Lung (tissue), 12 donors: ENCODE results near the gene C19orf33. TPM values are rescaled to one million over a fixed set of nuclear protein-coding genes. Genes with fewer than 3 reads are reported as not detected.

Experiments used
- ATAC-seq: fragments of 200-7000 bp; cut with Tn5 transposase; one replicate; pipeline ENCODE4 v1.9.1; 2020; ENCODE audit warnings: moderate number of reproducible peaks; ENCODE audit not compliant: insufficient read depth, low FRiP score
- DNase-seq, 3 donors: peaks; one replicate each; pipeline ENCODE4 v3.0.0-alpha.2; 2013 to 2017
- H3K27ac ChIP-seq, 2 donors: one replicate each; pipeline ENCODE4 v1.5.1; 2013; ENCODE audit warnings: mild to moderate bottlenecking in 2 of 2, moderate library complexity in 2 of 2, control low read depth in 1 of 2, inconsistent platforms in 1 of 2, low read depth in 1 of 2, low read length in 1 of 2
- H3K27me3 ChIP-seq, 3 donors: one replicate each; pipeline ENCODE4 v1.5.1; 2013; ENCODE audit warnings: low read length in 2 of 3; ENCODE audit not compliant: control insufficient read depth in 3 of 3, insufficient read depth in 3 of 3
- H3K36me3 ChIP-seq, 4 donors: one replicate each; pipeline ENCODE4 v1.5.1; 2013; ENCODE audit warnings: low read length in 4 of 4, mild to moderate bottlenecking in 1 of 4, moderate library complexity in 1 of 4; ENCODE audit not compliant: control insufficient read depth in 4 of 4, insufficient read depth in 4 of 4
- H3K4me1 ChIP-seq, 5 donors: one replicate each; pipeline ENCODE4 v1.5.1; 2013; ENCODE audit warnings: low read length in 5 of 5, mild to moderate bottlenecking in 2 of 5, moderate library complexity in 1 of 5; ENCODE audit not compliant: control insufficient read depth in 5 of 5, insufficient read depth in 5 of 5
- H3K4me3 ChIP-seq: one replicate; pipeline ENCODE4 v1.5.1; 2013; ENCODE audit warnings: mild to moderate bottlenecking, control low read depth, moderate library complexity
- H3K9ac ChIP-seq, 2 donors: one replicate each; pipeline ENCODE4 v1.5.1; 2013; ENCODE audit warnings: low read length in 2 of 2, control low read depth in 1 of 2; ENCODE audit not compliant: insufficient read depth in 1 of 2
- H3K9me3 ChIP-seq, 4 donors: one replicate each; pipeline ENCODE4 v1.5.1; 2013; ENCODE audit warnings: low read length in 3 of 4, mild to moderate bottlenecking in 1 of 4, moderate library complexity in 1 of 4; ENCODE audit not compliant: control insufficient read depth in 4 of 4, insufficient read depth in 3 of 4
- WGBS, 2 donors: extraction: QIAGEN DNeasy Blood & Tissue Kit; methylation state at CpG; one replicate each; pipeline ENCODE4 v1.1.7; 2013; 5-methylcytosine and 5-hydroxymethylcytosine counted together
- polyA plus RNA-seq, 2 donors: library from polyadenylated mRNA; stranded (reverse); fragments of 200-250 nt; gene quantifications; one replicate each; pipeline ENCODE4 v1.2.1, GENCODE V29; 2013
- total RNA-seq, 2 donors: library from RNA; depleted of rRNA in 1 of 2; stranded (reverse); fragments of >200 nt in 1 of 2; gene quantifications; one replicate each; pipeline ENCODE4 v1.2.1, GENCODE V29; 2014 to 2021
- TF ChIP-seq, protein P1 (sequence below): IDR thresholded peaks from 2 replicates; pipeline ENCODE4 v1.5.1; 2012; ENCODE audit warnings: mild to moderate bottlenecking; ENCODE audit errors: control extremely low read depth, extremely low read depth
- donor health status: control.
- donor health status: control.
- donor health status: Bipolar disorder and iron deficiency.
- donor health status: healthy.
- donor health status: DM: yes; HTN: yes; CAD: no.

Gene C19orf33
- total and polyA plus RNA-seq, 4 donors = 32.0 to 687 (median 131) TPM

DNA sequence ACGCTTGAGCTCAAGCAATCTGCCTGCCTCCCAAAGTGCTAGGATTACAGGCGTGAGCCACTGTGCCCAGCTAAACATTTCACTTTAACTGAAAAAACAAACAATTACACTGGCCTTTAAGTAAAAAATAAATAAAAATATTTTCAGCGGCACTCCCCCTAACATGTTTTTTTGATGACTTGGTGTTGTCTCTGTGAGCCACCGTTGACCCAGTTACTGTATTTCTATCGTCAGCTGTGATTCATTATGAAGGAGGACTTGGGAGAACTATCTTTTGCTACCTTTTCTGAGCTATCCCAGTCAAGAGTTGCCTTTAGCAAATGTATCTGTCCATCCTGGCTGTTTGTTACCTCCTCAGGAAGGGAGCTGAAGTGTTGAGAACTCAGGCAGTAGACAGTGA is 18.5 kb upstream of the C19orf33 start:
- ATAC-seq (no peak), DNase-seq (no peak)
- TF ChIP-seq, protein P1, sequence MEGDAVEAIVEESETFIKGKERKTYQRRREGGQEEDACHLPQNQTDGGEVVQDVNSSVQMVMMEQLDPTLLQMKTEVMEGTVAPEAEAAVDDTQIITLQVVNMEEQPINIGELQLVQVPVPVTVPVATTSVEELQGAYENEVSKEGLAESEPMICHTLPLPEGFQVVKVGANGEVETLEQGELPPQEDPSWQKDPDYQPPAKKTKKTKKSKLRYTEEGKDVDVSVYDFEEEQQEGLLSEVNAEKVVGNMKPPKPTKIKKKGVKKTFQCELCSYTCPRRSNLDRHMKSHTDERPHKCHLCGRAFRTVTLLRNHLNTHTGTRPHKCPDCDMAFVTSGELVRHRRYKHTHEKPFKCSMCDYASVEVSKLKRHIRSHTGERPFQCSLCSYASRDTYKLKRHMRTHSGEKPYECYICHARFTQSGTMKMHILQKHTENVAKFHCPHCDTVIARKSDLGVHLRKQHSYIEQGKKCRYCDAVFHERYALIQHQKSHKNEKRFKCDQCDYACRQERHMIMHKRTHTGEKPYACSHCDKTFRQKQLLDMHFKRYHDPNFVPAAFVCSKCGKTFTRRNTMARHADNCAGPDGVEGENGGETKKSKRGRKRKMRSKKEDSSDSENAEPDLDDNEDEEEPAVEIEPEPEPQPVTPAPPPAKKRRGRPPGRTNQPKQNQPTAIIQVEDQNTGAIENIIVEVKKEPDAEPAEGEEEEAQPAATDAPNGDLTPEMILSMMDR = no peak
- Histone ChIP-seq H3K27ac (no peak overlapping the region), H3K9ac (no peak overlapping the region), H3K4me1 (peaks cover 0 to 21% (median 7%) of the 10 kb centered on the region in 5 donors), H3K36me3 (peaks cover 0 to 15% (median 0%) of the 10 kb centered on the region in 4 donors), H3K4me3 (peak overlapping the region; percentile 16), H3K9me3 (no peaks in the 10 kb centered on the region), H3K27me3 (no peaks in the 10 kb centered on the region)
- 87 to 92% methylated on average over 5 of the region's 5 CpGs for WGBS, 2 donors

DNA sequence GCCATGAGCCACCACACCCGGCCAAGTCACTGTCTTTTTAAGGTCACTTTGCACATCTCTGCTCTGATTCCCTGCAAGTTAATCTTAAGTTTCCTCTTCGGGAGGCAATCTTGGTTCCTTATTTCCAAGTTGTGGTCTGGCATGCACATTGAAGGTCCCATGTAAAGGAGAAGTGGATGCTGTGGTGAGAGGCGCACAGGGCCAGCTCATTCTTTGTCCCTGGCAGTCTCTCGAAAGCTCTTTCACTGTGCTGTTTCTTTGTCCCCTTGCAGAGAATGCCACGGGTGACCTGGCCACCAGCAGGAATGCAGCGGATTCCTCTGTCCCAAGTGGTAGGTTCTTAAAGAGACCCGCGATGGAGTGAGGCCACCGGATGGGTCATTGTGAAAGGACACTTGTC is 16.4 kb upstream of the C19orf33 start:
- Histone ChIP-seq H3K4me3 (no peak overlapping the region), H3K4me1 (peaks cover 0 to 37% (median 11%) of the 10 kb centered on the region in 5 donors), H3K36me3 (peaks cover 0 to 20% (median 0%) of the 10 kb centered on the region in 4 donors), H3K27ac (no peak overlapping the region), H3K9me3 (no peaks in the 10 kb centered on the region), H3K27me3 (no peaks in the 10 kb centered on the region), H3K9ac (no peak overlapping the region)
- 39 to 60% methylated on average over 9 of the region's 9 CpGs for WGBS, 2 donors
- TF ChIP-seq, protein P1 = no peak
- peak in 1 of 3 donors; percentile 26 for DNase-seq
- no peak for ATAC-seq

DNA sequence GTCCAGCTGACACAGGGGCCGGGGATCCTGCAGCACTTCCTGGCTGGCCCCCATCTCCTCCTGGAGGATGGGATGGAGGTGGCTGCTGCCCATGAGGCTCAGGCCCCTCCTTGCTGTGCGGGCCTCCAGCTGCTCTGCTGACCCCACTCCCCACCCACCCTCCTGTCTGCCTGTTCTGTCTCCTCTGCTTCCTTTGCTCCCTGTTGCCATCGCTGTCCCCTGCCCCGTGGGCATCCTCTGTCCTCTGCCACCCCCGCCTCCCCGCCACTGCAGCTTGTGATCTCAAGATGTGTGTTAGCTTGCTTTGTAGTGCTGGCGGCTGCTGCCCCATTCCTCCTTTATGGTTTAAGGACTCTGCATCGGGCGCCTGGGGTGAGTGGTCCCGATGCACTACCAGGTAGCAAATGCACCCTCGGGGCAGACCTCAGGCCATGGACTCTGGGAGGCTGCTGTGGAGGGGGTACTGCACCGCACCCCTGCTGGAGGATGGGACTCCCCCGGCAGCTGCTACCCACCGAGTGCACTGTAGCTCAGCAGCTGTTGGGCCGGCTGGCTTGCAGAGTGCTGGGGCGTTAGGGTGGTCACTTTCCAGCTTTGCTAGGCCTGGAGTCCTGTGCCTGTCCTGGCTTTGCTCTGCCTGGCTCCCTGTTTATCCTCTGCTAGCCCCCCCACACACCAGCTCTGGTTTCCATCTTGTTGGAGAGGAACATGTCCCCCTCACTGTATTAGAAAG is 15.8 kb upstream of the C19orf33 start:
- ATAC-seq (no peak), DNase-seq (peak in 1 of 3 donors; percentile 23)
- H3K27ac ChIP-seq = no peak overlapping the region
- peaks cover 0 to 20% (median 0%) of the 10 kb centered on the region in 4 donors for H3K36me3 ChIP-seq
- no peak overlapping the region for H3K9ac ChIP-seq
- TF ChIP-seq, protein P1 = no peak
- no peak overlapping the region for H3K4me3 ChIP-seq
- H3K9me3 ChIP-seq = no peaks in the 10 kb centered on the region
- H3K4me1 ChIP-seq = peaks cover 0 to 37% (median 11%) of the 10 kb centered on the region in 5 donors
- WGBS, 2 donors = 88 to 91% methylated on average over 16 of the region's 16 CpGs
- H3K27me3 ChIP-seq = no peaks in the 10 kb centered on the region
